HG03457 (cell line): ENCODE results near the gene EYA4.

Source experiments
- ATAC-seq: cut with Tn5 transposase; IDR thresholded peaks from one replicate; pipeline ENCODE4 v1.9.1; 2021; ENCODE audit warnings: moderate number of reproducible peaks; ENCODE audit not compliant: unreplicated experiment

EYA4 gene

GRCh38 chr6:133288662-133289061 lies 47.5 kb downstream of the EYA4 start:
- ATAC-seq, result no peak

- ATAC-seq, result no peak
Measured at GRCh38 chr6:133289733-133290306, 48.7 kb downstream of the EYA4 start.

GRCh38 chr6:133290930-133291329 lies 49.8 kb downstream of the EYA4 start:
- no peak for ATAC-seq

- no peak for ATAC-seq
Measured at GRCh38 chr6:133291671-133292070, 50.5 kb downstream of the EYA4 start.

- ATAC-seq, result no peak
Measured at GRCh38 chr6:133297657-133298056, 56.5 kb downstream of the EYA4 start.

- ATAC-seq, result no peak
Measured at GRCh38 chr6:133298335-133298734, 57.2 kb downstream of the EYA4 start.

- no peak for ATAC-seq
Measured at GRCh38 chr6:133298801-133299200, 57.6 kb downstream of the EYA4 start.

GRCh38 chr6:133300896-133301295 lies 59.7 kb downstream of the EYA4 start:
- ATAC-seq, result no peak

GRCh38 chr6:133301835-133302234 lies 60.7 kb downstream of the EYA4 start:
- no peak for ATAC-seq

GRCh38 chr6:133306931-133307330 lies 65.8 kb downstream of the EYA4 start:
- ATAC-seq, result no peak

- no peak for ATAC-seq
Measured at GRCh38 chr6:133309579-133309978, 68.4 kb downstream of the EYA4 start.

GRCh38 chr6:133312006-133312405 lies 70.8 kb downstream of the EYA4 start:
- no peak for ATAC-seq

GRCh38 chr6:133313068-133313467 lies 71.9 kb downstream of the EYA4 start:
- ATAC-seq, result no peak

- no peak for ATAC-seq
Measured at GRCh38 chr6:133314947-133315346, 73.8 kb downstream of the EYA4 start.

- no peak for ATAC-seq
Measured at GRCh38 chr6:133315811-133316210, 74.7 kb downstream of the EYA4 start.

GRCh38 chr6:133317704-133318103 lies 76.5 kb downstream of the EYA4 start:
- ATAC-seq, result no peak

- ATAC-seq, result no peak
Measured at GRCh38 chr6:133326584-133326983, 85.4 kb downstream of the EYA4 start.

- ATAC-seq, result no peak
Measured at GRCh38 chr6:133333852-133334251, 92.7 kb downstream of the EYA4 start.

GRCh38 chr6:133337308-133337707 lies 96.2 kb downstream of the EYA4 start:
- ATAC-seq, result no peak

GRCh38 chr6:133339543-133340384 lies 98.6 kb downstream of the EYA4 start:
- no peak for ATAC-seq

GRCh38 chr6:133340557-133340956 lies 99.4 kb downstream of the EYA4 start:
- ATAC-seq, result no peak

GRCh38 chr6:133341607-133342158 lies 100.5 kb downstream of the EYA4 start:
- no peak for ATAC-seq
